Esophagus muscularis mucosa (tissue), 3 donors: ENCODE results near the gene NTRK2.

ENCODE experiments used
- POLR2A ChIP-seq: fragments of 450-650 bp; IDR thresholded peaks from one replicate; pipeline ENCODE4 v1.6.1; 2017; ENCODE audit warnings: antibody characterized with exemption, moderate library complexity, mild to moderate bottlenecking, low read depth
- POLR2AphosphoS5 ChIP-seq, 2 donors: sonication (generic); formaldehyde crosslinking; IDR thresholded peaks; one replicate each; pipeline ENCODE4 v1.6.1; 2017; ENCODE audit warnings: antibody characterized with exemption in 2 of 2
- TF ChIP-seq, protein P1 (sequence below), 3 experiments: fragments of 200-600 bp in 2 of 3; fragments of 450-650 bp in 1 of 3; sonication (generic) in 2 of 3; IDR thresholded peaks; one replicate each; pipeline ENCODE4 v1.5.1; 2017 to 2019; ENCODE audit warnings: antibody characterized with exemption in 3 of 3, mild to moderate bottlenecking in 2 of 3, moderate library complexity in 1 of 3

DNA sequence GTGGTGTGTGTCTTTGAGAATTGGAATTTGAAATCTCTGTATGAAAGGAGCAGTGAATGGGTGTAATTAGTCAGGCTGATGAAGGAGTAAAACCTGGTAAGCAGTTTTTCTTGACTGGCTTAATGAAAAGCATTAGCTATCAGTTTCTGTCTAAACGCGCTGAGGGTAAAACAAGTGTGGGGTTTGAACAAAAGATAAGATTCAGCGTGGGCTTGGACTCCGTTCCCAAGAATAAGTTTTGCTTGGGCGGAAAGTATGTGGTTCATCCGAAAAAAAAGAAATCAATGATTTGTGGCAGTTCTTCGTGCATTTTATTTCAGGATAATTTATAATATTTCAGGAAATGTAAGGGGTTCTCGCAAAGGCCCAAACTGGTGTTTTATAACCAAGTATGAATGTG is 217.3 kb downstream of the NTRK2 start:
- TF ChIP-seq, protein P1, sequence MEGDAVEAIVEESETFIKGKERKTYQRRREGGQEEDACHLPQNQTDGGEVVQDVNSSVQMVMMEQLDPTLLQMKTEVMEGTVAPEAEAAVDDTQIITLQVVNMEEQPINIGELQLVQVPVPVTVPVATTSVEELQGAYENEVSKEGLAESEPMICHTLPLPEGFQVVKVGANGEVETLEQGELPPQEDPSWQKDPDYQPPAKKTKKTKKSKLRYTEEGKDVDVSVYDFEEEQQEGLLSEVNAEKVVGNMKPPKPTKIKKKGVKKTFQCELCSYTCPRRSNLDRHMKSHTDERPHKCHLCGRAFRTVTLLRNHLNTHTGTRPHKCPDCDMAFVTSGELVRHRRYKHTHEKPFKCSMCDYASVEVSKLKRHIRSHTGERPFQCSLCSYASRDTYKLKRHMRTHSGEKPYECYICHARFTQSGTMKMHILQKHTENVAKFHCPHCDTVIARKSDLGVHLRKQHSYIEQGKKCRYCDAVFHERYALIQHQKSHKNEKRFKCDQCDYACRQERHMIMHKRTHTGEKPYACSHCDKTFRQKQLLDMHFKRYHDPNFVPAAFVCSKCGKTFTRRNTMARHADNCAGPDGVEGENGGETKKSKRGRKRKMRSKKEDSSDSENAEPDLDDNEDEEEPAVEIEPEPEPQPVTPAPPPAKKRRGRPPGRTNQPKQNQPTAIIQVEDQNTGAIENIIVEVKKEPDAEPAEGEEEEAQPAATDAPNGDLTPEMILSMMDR (IDR thresholded peaks at IDR 0.05), result no peak
- no peak for TF ChIP-seq POLR2A
- no peak for TF ChIP-seq POLR2AphosphoS5 (IDR thresholded peaks at IDR 0.05)
